Measurements from ENCODE around the gene PARD6A. TPM values are rescaled to one million over a fixed set of nuclear protein-coding genes. Genes with fewer than 3 reads are reported as not detected.
A peak's percentile ranks its signal among the peaks of the same experiment; 100 is the strongest.
"Not testable (repeated sequence)": the region's sequence is repeated elsewhere in the genome, so short reads cannot be mapped to it uniquely, and the experiment has no call there.

The PARD6A gene
- total RNA-seq, 1 donor from 2014 or later: 4.7 TPM

- Mint-ChIP-seq H3K27me3 (no peaks in the 10 kb centered on the region), H3K27ac (peak overlapping the region; percentile 42), H3K9me3 (no peaks in the 10 kb centered on the region), H3K4me1 (ENCODE audit: unreplicated experiment) (peaks cover 14% of the 10 kb centered on the region), H3K4me3 (no peak overlapping the region), H3K36me3 (no peaks in the 10 kb centered on the region)
- no peak for TF ChIP-seq CTCF (conservative IDR thresholded peaks at IDR 0.05)
- no peak for DNase-seq (ENCODE audit: extremely low spot score, unreplicated experiment)
These were observed 17.7 kb downstream of the PARD6A start for GRCh38 chr16:67678354-67679023.

GRCh38 chr16:67679935-67680897, 19.5 kb downstream of the PARD6A start:
- TF ChIP-seq CTCF (conservative IDR thresholded peaks at IDR 0.05): no peak
- Mint-ChIP-seq H3K4me3 (no peak overlapping the region), H3K9me3 (no peaks in the 10 kb centered on the region), H3K27ac (no peak overlapping the region), H3K27me3 (no peaks in the 10 kb centered on the region), H3K36me3 (peaks cover 4% of the 10 kb centered on the region), H3K4me1 (ENCODE audit: unreplicated experiment) (peaks cover 5% of the 10 kb centered on the region)
- DNase-seq (ENCODE audit: extremely low spot score, unreplicated experiment): no peak

- H3K4me1 Mint-ChIP-seq (ENCODE audit: unreplicated experiment): no peaks in the 10 kb centered on the region
- H3K27me3 Mint-ChIP-seq: no peaks in the 10 kb centered on the region
- H3K36me3 Mint-ChIP-seq: peaks cover 7% of the 10 kb centered on the region
- no peaks in the 10 kb centered on the region for H3K9me3 Mint-ChIP-seq
- H3K27ac Mint-ChIP-seq: no peak overlapping the region
- TF ChIP-seq CTCF (conservative IDR thresholded peaks at IDR 0.05): no peak
- no peak overlapping the region for H3K4me3 Mint-ChIP-seq
- DNase-seq (ENCODE audit: extremely low spot score, unreplicated experiment): no peak
These were observed 23.0 kb downstream of the PARD6A start for GRCh38 chr16:67683767-67684166.

GRCh38 chr16:67685388-67686112, 24.8 kb downstream of the PARD6A start:
- Mint-ChIP-seq H3K27me3 (no peaks in the 10 kb centered on the region), H3K36me3 (peaks cover 11% of the 10 kb centered on the region), H3K27ac (no peak overlapping the region), H3K4me3 (no peak overlapping the region), H3K4me1 (ENCODE audit: unreplicated experiment) (no peaks in the 10 kb centered on the region), H3K9me3 (no peaks in the 10 kb centered on the region)
- no peak for DNase-seq (ENCODE audit: extremely low spot score, unreplicated experiment)
- no peak for TF ChIP-seq CTCF (conservative IDR thresholded peaks at IDR 0.05)

GRCh38 chr16:67693517-67694285, 32.9 kb downstream of the PARD6A start:
- not testable (repeated sequence) for DNase-seq (ENCODE audit: extremely low spot score, unreplicated experiment); H3K27ac Mint-ChIP-seq; H3K4me3 Mint-ChIP-seq; H3K4me1 Mint-ChIP-seq (ENCODE audit: unreplicated experiment); H3K27me3 Mint-ChIP-seq; H3K9me3 Mint-ChIP-seq
- H3K36me3 Mint-ChIP-seq: peaks cover 15% of the 10 kb centered on the region
